Measurements from ENCODE around the gene MYEF2. TPM values are rescaled to one million over a fixed set of nuclear protein-coding genes. Genes with fewer than 3 reads are reported as not detected.

MYEF2 gene
- total RNA-seq, 1 experiment from 2014 or later, result 18.8 TPM

DNA sequence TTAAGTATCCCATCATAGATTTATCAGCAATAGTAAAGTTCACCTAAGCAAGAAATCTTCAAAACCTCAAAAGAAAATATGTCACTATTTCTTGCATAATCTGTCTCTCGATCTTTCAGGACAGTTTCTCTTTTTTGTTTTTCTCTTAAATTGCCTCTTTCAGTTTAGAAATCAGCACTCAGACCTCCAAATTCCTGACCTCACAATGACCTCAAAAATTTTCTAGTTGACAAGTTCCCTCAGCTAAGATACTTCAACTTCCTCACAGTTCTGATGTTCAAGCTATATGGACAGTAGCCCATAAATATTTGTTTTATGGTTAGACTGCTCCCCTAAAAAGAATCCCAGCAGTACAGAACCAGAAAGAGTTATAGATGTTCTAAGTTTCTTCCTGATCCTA is 33.2 kb downstream of the MYEF2 start:
- Histone ChIP-seq H3K9ac (ENCODE audit: low read length) (no peak overlapping the region), H3K27ac (ENCODE audit: low read length) (no peak overlapping the region), H3K4me2 (ENCODE audit: low read length) (no peak overlapping the region), H3K4me3 (ENCODE audit: low read length) (no peak overlapping the region), H3K79me2 (ENCODE audit: low read length) (no peaks in the 10 kb centered on the region), H3K9me2 (replicated peaks; ENCODE audit: low read length) (no peaks in the 10 kb centered on the region), H4K20me1 (ENCODE audit: low read length) (no peaks in the 10 kb centered on the region), H3K4me1 (ENCODE audit: insufficient read depth, low read length) (0 out of 2 replicates have a peak, but pooled peaks cover 8% of the 10 kb centered on the region), H2AFZ (ENCODE audit: low read length) (no peak overlapping the region), H3K27me3 (ENCODE audit: low read length) (no peaks in the 10 kb centered on the region), H3F3A (ENCODE audit: low read length, unreplicated experiment) (no peaks in the 10 kb centered on the region), H3K36me3 (ENCODE audit: low read depth, low read length) (no peaks in the 10 kb centered on the region), H3K9me3 (ENCODE audit: low read length) (no peaks in the 10 kb centered on the region)
- ATAC-seq (no peak), DNase-seq (no peak)
- TF ChIP-seq, protein P1, sequence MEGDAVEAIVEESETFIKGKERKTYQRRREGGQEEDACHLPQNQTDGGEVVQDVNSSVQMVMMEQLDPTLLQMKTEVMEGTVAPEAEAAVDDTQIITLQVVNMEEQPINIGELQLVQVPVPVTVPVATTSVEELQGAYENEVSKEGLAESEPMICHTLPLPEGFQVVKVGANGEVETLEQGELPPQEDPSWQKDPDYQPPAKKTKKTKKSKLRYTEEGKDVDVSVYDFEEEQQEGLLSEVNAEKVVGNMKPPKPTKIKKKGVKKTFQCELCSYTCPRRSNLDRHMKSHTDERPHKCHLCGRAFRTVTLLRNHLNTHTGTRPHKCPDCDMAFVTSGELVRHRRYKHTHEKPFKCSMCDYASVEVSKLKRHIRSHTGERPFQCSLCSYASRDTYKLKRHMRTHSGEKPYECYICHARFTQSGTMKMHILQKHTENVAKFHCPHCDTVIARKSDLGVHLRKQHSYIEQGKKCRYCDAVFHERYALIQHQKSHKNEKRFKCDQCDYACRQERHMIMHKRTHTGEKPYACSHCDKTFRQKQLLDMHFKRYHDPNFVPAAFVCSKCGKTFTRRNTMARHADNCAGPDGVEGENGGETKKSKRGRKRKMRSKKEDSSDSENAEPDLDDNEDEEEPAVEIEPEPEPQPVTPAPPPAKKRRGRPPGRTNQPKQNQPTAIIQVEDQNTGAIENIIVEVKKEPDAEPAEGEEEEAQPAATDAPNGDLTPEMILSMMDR (conservative IDR thresholded peaks at IDR 0.05; ENCODE audit: low read depth, low read length), result no peak
- TF ChIP-seq EZH2 (IDR thresholded peaks at IDR 0.05; ENCODE audit: low read length, unreplicated experiment) (no peak), EZH2phosphoT487 (IDR thresholded peaks at IDR 0.05; ENCODE audit: borderline replicate concordance, low read length) (no peak)
- intact Hi-C loops (cut with micrococcal nuclease), result no loop called here
- POLR2A ChIA-PET (ENCODE audit: unreplicated experiment), result no interaction called here
- CTCF ChIA-PET, result no interaction called here
- BruUV-seq (replicated peaks), result no TSS peak

DNA sequence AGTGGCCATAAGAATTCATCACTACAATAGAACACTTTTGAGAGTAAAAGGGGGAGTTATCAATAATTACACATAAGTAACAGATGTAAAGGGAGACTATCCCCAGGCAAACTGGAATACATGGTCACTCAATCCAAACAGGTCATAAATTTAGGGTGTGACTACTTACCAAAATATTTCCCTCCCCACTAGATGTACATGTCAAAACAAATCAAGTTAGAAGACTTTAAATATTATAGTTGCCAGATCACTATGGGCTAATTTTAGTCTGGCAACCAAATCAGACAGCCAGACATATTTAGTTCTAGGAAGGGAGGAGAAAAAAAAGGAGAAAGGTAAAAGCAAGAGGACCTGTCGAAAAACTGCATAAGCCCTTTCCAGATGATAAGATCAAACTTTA is 34.2 kb downstream of the MYEF2 start:
- intact Hi-C loops (cut with micrococcal nuclease), result no loop called here
- ChIA-PET CTCF (no interaction called here), POLR2A (ENCODE audit: unreplicated experiment) (no interaction called here)
- ATAC-seq (no peak), DNase-seq (peak; percentile 12)
- no peak overlapping the region for H2AFZ ChIP-seq (ENCODE audit: low read length)
- H3K79me2 ChIP-seq (ENCODE audit: low read length), result no peaks in the 10 kb centered on the region
- no peak overlapping the region for H3K9ac ChIP-seq (ENCODE audit: low read length)
- H3F3A ChIP-seq (ENCODE audit: low read length, unreplicated experiment), result no peaks in the 10 kb centered on the region
- no peaks in the 10 kb centered on the region for H3K9me3 ChIP-seq (ENCODE audit: low read length)
- H3K27me3 ChIP-seq (ENCODE audit: low read length), result no peaks in the 10 kb centered on the region
- no peak overlapping the region for H3K4me2 ChIP-seq (ENCODE audit: low read length)
- no peaks in the 10 kb centered on the region for H3K36me3 ChIP-seq (ENCODE audit: low read depth, low read length)
- no TSS peak for BruUV-seq (replicated peaks)
- no peak overlapping the region for H3K4me3 ChIP-seq (ENCODE audit: low read length)
- no peaks in the 10 kb centered on the region for H3K9me2 ChIP-seq (replicated peaks; ENCODE audit: low read length)
- H4K20me1 ChIP-seq (ENCODE audit: low read length), result no peaks in the 10 kb centered on the region
- 0 out of 2 replicates have a peak, but pooled peaks cover 5% of the 10 kb centered on the region for H3K4me1 ChIP-seq (ENCODE audit: insufficient read depth, low read length)
- TF ChIP-seq EZH2 (IDR thresholded peaks at IDR 0.05; ENCODE audit: low read length, unreplicated experiment) (no peak), EZH2phosphoT487 (IDR thresholded peaks at IDR 0.05; ENCODE audit: borderline replicate concordance, low read length) (no peak)
- H3K27ac ChIP-seq (ENCODE audit: low read length), result no peak overlapping the region

DNA sequence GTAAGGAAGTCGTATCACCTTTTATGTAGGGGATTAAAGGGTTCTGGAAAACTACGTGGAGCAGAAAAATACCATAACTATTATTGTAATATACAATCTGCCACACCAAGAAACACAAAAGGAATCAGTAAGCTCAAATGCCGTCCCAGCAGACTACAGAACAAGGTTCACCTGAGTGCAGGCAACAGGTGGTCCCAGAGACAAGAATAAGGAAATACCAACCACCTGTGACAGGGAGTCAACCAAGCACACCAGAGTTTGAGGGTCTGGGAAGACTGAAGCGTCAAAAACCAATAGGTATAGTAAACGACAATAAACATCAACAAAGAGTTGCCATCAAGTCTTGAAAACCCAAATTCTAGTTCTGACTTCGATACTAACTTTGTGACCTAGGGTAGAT is 45.2 kb downstream of the MYEF2 start:
- H3K4me1 ChIP-seq (ENCODE audit: insufficient read depth, low read length), result no peaks in the 10 kb centered on the region
- TF ChIP-seq EZH2 (IDR thresholded peaks at IDR 0.05; ENCODE audit: low read length, unreplicated experiment) (no peak), EZH2phosphoT487 (IDR thresholded peaks at IDR 0.05; ENCODE audit: borderline replicate concordance, low read length) (no peak)
- TF ChIP-seq, protein P1 (conservative IDR thresholded peaks at IDR 0.05; ENCODE audit: low read depth, low read length), result no peak
- intact Hi-C loops (cut with micrococcal nuclease), result no loop called here
- DNase-seq (no peak), ATAC-seq (no peak)
- H3K4me3 ChIP-seq (ENCODE audit: low read length), result no peak overlapping the region
- no peak overlapping the region for H3K9ac ChIP-seq (ENCODE audit: low read length)
- no peaks in the 10 kb centered on the region for H3K27me3 ChIP-seq (ENCODE audit: low read length)
- H3F3A ChIP-seq (ENCODE audit: low read length, unreplicated experiment), result no peaks in the 10 kb centered on the region
- BruUV-seq (replicated peaks), result no TSS peak
- no peaks in the 10 kb centered on the region for H4K20me1 ChIP-seq (ENCODE audit: low read length)
- POLR2A ChIA-PET (ENCODE audit: unreplicated experiment), result no interaction called here
- H3K4me2 ChIP-seq (ENCODE audit: low read length), result no peak overlapping the region
- no peak overlapping the region for H3K27ac ChIP-seq (ENCODE audit: low read length)
- no peaks in the 10 kb centered on the region for H3K9me2 ChIP-seq (replicated peaks; ENCODE audit: low read length)
- CTCF ChIA-PET, result no interaction called here
- H2AFZ ChIP-seq (ENCODE audit: low read length), result no peak overlapping the region
- no peaks in the 10 kb centered on the region for H3K36me3 ChIP-seq (ENCODE audit: low read depth, low read length)
- H3K9me3 ChIP-seq (ENCODE audit: low read length), result no peaks in the 10 kb centered on the region
- no peaks in the 10 kb centered on the region for H3K79me2 ChIP-seq (ENCODE audit: low read length)
